Inflammatory macrophage (primary cell): Measurements from ENCODE around the gene FRYL.
"Not testable (repeated sequence)": the region's sequence is repeated elsewhere in the genome, so short reads cannot be mapped to it uniquely, and the experiment has no call there.

Experiments
- DNase-seq, 2 donors: peaks; one replicate each; pipeline ENCODE4 v3.0.0-alpha.2; 2020 to 2022

FRYL gene

GRCh38 chr4:48694824-48695223 is 85.3 kb downstream of the FRYL start:
- DNase-seq = no peak

GRCh38 chr4:48693856-48694574 is 86.1 kb downstream of the FRYL start:
- no peak for DNase-seq

GRCh38 chr4:48692897-48693296 is 87.2 kb downstream of the FRYL start:
- DNase-seq = no peak

GRCh38 chr4:48692044-48692443 is 88.0 kb downstream of the FRYL start:
- DNase-seq = no peak

GRCh38 chr4:48688953-48689352 is 91.1 kb downstream of the FRYL start:
- no peak for DNase-seq

GRCh38 chr4:48687313-48688051 is 92.6 kb downstream of the FRYL start:
- DNase-seq = no peak

GRCh38 chr4:48686369-48686768 is 93.7 kb downstream of the FRYL start:
- no peak for DNase-seq

GRCh38 chr4:48683784-48684666 is 96.1 kb downstream of the FRYL start:
- DNase-seq = peak; percentile 7 to 36

GRCh38 chr4:48682870-48683269 is 97.2 kb downstream of the FRYL start:
- not testable (repeated sequence) for DNase-seq

GRCh38 chr4:48681856-48682255 is 98.2 kb downstream of the FRYL start:
- no peak for DNase-seq

GRCh38 chr4:48680848-48681568 is 99.1 kb downstream of the FRYL start:
- DNase-seq = no peak

- no peak for DNase-seq
Observed at GRCh38 chr4:48673537-48673936, 106.5 kb downstream of the FRYL start.

- DNase-seq = no peak
Observed at GRCh38 chr4:48670587-48670986, 109.5 kb downstream of the FRYL start.

- no peak for DNase-seq
Observed at GRCh38 chr4:48669086-48669485, 111.0 kb downstream of the FRYL start.

GRCh38 chr4:48668254-48669017 is 111.6 kb downstream of the FRYL start:
- peak in 1 of 2 donors; percentile 6 for DNase-seq

GRCh38 chr4:48667148-48667547 is 112.9 kb downstream of the FRYL start:
- DNase-seq = no peak

GRCh38 chr4:48665555-48666186 is 114.4 kb downstream of the FRYL start:
- DNase-seq = no peak

- no peak for DNase-seq
Observed at GRCh38 chr4:48664938-48665337, 115.1 kb downstream of the FRYL start.

- DNase-seq = no peak
Observed at GRCh38 chr4:48661391-48661790, 118.7 kb downstream of the FRYL start.

- DNase-seq = no peak
Observed at GRCh38 chr4:48660347-48660746, 119.7 kb downstream of the FRYL start.

GRCh38 chr4:48654015-48654664 is 125.9 kb downstream of the FRYL start:
- no peak for DNase-seq
